Measurements from ENCODE around the gene REEP6.
"Not testable (repeated sequence)": the region's sequence is repeated elsewhere in the genome, so short reads cannot be mapped to it uniquely, and the experiment has no call there.

REEP6 gene

DNA sequence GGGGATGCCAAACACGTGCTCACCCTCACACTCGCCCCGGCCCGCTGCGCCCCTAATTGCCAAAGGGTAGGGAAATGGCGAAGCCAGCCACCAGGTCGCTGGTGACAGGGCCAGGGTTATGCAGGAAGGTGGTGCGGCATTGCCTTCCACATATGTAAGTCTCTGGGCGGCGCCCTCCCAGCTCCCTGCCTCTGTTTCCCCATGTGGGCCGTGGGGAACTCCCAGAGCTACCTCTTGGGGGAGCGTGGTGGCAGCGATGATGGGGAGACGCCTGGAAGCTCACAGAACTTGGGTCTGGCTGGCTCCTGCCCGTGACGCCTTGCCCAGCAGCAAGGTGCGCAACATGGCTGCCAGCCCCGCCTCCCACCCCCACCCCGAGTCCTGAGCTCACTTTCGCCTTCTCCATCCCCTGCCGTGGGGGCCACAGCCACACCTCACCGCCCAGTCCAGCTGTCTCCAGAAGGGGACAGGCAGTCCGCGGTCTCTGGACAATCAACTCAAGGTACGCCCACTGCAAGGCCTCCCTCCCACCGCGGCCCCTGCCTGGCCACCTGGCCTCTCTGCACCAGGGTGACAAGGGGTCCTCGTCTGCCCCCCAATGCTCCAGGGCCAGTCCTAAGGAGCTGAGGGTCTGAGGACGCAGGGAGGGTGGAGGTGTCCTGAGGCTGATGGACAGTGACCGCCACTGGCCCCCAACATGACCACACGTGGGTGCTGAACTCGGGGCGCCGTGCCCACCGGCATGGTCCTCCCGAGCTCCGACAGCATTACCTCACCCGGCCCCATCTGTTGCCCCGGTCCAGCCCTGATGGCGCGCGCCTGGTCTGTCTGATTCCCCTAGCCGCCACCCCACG is 18.5 kb upstream of the REEP6 start:
- no peak for DNase-seq (ENCODE audit: low read depth)

GRCh38 chr19:1473085-1473851 is 17.7 kb upstream of the REEP6 start:
- no peak for DNase-seq (ENCODE audit: low read depth)

GRCh38 chr19:1474011-1474764 is 16.8 kb upstream of the REEP6 start:
- DNase-seq (ENCODE audit: low read depth), result no peak

GRCh38 chr19:1474765-1475351 is 16.1 kb upstream of the REEP6 start:
- no peak for DNase-seq (ENCODE audit: low read depth)

- no peak for DNase-seq (ENCODE audit: low read depth)
These were observed 15.1 kb upstream of the REEP6 start for GRCh38 chr19:1475751-1476437.

- not testable (repeated sequence) for DNase-seq (ENCODE audit: low read depth)
These were observed 13.9 kb upstream of the REEP6 start for GRCh38 chr19:1477056-1477455.

GRCh38 chr19:1478934-1479707 is 11.9 kb upstream of the REEP6 start, which contains the start of gene C19orf25:
TSS of gene C19orf25 (minus strand) at chr19:1479215. CDS start at chr19:1478903, 312 bp downstream.
- peak; percentile 85 for DNase-seq (ENCODE audit: low read depth)

DNA sequence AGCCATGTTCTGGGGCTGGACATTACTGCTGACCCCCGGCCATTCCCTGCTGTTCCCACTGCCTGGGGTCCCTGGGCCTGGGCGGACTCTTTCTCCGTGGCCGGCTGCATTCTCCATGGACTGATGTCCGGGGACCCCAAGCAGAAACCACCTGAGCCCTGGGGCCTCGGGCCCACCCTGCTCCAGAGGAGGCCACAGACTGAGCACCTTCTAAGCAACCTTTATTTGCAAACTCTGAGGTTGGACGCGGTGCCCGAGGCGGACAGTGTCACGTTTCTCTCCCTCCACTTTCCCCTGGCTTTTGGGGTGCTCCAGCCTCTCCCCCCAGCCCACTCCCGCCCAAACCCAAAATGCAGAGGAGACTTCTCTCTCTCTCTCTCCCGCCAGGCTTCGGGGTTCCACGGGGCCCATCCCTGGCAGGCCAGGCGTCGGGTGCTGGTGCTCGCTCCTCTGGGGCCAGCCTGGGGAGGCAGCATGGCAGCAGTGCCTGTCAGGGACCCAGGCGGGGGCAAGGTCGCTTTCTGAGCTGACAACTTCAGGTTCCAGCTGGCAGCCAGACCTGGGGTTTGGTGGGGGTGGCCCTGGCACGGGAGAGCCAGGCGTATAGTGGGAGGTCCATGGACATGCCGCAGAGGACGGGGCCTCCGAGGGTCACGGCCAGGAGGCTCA is 9.6 kb upstream of the REEP6 start:
- no peak for DNase-seq (ENCODE audit: low read depth)

DNA sequence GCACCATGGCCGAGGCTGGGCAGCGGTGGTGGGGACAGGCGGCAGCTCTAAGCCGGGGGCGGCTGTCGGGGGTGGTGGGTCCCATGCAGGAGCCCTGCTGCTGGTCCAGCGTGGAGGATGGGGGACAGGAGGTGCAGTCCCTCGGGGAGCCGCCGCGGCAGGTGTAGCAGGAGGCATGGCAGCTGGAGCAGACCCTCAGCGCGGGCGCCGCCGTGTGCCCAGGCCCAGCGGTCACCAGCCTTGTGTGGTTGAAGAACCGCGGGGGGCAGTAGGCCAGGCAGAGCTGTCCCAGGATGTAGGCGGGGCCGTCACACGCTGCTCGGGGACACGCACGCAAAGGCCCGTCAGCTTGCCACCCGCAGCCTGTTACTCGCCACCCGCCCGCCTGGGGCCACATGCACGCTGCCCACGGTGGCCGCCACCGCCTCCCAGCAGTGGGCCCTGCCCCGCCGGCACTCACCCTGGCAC is 9.1 kb upstream of the REEP6 start:
- no peak for DNase-seq (ENCODE audit: low read depth)

DNA sequence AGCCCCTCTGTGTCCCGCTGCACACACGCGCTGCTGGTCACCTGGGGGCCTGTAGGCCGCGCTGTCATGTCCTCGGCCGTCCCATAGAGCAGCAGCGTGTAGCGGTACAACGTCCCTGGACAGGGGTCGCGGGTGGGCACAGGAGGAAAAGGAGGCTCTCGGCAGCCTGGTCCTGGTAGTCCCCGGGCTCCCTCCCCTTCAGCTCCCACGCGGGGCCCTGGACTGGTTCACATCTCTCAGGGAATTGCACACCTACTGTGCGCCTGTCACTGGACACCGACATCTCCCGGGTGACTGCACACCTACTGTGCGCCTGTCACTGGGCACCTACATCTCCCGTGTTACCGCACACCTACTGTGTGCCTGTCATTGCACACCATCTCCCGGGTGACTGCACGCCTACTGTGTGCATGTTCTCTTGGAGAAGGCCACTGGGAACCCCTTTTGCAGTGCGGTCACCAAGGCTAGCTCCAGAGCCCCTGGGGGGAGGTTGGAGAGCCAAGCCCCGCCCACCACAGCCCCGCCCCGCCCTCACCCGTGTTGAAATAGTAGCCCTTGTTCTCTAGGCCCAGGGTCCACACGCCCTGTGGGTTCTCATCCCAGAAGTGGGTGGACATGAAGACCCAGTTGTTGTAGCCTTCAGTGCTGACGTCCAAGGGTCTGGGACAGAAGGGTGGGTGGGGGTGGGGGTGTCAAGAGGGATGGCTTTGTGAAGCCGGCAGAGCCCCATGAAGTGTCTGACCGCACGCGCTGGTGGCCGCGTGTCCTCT is 8.4 kb upstream of the REEP6 start:
- no peak for DNase-seq (ENCODE audit: low read depth)

DNA sequence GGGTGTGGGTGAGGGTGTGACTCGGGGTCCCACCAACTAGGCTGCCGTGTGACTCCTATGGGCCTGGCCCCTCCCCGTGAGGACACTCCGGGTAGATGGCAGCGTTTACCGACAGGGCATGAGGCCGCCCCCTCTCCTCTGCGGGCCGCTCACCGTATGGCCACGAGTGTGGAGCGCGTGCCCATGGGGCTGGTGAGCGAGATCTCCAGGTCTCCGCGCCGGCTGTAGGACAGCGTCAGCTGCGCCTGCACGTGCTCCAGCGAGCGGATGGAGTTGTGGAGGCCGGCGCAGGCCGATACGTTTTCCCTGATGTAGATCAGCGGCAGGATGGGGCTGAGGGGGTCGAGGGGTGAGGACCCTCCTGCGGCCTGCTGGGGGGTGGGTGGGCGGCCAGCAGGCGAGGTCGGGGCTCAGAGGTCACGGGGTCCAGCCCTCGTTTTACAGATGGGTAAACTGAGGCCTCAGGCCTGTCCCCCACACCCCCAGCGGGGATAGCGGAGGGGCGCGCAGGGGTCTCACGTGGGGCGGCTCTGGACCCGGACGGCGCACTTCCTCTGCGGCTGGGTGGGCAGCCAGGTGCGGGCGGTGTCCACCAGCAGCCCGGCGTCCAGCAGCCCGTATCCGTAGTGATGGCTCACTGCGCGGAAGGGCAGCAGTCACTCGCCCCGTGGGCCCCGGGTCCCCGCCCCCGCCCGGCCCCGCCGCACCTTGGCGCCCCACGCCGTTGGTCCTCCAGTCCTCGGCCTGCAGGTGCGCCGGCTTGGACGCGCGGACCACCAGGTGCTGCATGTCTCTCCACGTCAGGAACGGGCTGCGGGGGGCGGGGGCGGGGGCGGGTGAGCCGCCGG is 7.6 kb upstream of the REEP6 start:
- DNase-seq (ENCODE audit: low read depth), result no peak

DNA sequence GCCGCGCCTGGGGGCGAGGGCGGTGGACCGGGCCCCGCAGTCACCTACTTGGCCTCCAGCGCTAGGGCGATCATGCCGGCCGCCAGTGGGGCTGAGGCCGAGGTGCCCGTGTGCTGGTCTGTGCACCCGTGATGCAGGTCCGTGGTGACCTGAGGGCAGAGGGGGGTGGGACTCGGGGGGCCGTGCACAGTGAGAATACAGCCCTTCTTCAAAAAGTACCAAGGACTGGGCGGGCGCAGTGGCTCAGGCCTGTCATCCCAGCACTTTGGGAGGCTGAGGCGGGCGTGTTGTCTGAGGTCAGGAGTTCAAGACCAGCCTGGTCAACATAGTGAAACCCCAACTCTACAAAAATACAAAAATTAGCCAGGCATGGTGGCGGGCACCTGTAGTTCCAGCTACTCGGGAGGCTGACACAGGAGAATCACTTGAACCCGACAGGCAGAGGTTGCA is 7.0 kb upstream of the REEP6 start:
- DNase-seq (ENCODE audit: low read depth), result no peak

- no peak for DNase-seq (ENCODE audit: low read depth)
These were observed 4.0 kb upstream of the REEP6 start for GRCh38 chr19:1486720-1487575.

GRCh38 chr19:1487576-1488281 is 3.3 kb upstream of the REEP6 start:
- no peak for DNase-seq (ENCODE audit: low read depth)

GRCh38 chr19:1488282-1488601 is 2.7 kb upstream of the REEP6 start:
- DNase-seq (ENCODE audit: low read depth), result no peak

GRCh38 chr19:1489463-1490310 is 1.3 kb upstream of the REEP6 start:
- no peak for DNase-seq (ENCODE audit: low read depth)

All from stimulated activated CD8-positive, alpha-beta memory T cell treated with anti-CD3 and anti-CD28 coated beads, Interleukin-12 subunit alpha, Interleukin-12 subunit beta, amount 100 ng/mL, for 1 hour (primary cell).